WTC11 (cell line): ENCODE results near the gene SUCLG2.

ENCODE experiments used
- TF ChIP-seq, protein P1 (sequence below): sonication (generic); formaldehyde crosslinking; IDR thresholded peaks from 2 replicates; pipeline ENCODE4 v1.8.1; 2023; ENCODE audit warnings: mild to moderate bottlenecking, missing genetic modification reagents
- TF ChIP-seq, protein P2 (sequence below): fragments of 200-600 bp; IDR thresholded peaks from 2 replicates; pipeline ENCODE4 v1.8.0; 2022; ENCODE audit warnings: antibody characterized with exemption

DNA sequence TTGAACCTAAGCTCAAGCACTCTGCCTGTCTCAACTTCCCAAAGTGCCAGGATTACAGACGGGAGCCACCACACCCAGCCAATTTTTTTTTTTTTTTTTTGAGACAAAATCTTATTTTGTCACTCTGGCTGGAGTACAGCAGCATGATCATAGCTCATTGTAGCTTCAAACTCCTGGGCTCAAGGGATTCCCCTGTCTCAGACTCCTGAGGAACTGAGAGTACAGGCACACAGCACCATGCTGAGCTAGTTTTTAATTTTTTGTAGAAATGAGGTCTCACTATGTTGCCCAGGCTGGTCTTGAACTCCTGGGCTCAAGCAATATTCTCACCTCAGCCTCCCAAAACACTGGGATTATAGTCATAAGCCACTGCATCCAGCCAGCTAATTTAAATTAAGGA is 36.8 kb upstream of the SUCLG2 start:
- TF ChIP-seq, protein P1, sequence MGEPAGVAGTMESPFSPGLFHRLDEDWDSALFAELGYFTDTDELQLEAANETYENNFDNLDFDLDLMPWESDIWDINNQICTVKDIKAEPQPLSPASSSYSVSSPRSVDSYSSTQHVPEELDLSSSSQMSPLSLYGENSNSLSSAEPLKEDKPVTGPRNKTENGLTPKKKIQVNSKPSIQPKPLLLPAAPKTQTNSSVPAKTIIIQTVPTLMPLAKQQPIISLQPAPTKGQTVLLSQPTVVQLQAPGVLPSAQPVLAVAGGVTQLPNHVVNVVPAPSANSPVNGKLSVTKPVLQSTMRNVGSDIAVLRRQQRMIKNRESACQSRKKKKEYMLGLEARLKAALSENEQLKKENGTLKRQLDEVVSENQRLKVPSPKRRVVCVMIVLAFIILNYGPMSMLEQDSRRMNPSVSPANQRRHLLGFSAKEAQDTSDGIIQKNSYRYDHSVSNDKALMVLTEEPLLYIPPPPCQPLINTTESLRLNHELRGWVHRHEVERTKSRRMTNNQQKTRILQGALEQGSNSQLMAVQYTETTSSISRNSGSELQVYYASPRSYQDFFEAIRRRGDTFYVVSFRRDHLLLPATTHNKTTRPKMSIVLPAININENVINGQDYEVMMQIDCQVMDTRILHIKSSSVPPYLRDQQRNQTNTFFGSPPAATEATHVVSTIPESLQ (CRISPR knock-in tag): no peak
- TF ChIP-seq, protein P2, sequence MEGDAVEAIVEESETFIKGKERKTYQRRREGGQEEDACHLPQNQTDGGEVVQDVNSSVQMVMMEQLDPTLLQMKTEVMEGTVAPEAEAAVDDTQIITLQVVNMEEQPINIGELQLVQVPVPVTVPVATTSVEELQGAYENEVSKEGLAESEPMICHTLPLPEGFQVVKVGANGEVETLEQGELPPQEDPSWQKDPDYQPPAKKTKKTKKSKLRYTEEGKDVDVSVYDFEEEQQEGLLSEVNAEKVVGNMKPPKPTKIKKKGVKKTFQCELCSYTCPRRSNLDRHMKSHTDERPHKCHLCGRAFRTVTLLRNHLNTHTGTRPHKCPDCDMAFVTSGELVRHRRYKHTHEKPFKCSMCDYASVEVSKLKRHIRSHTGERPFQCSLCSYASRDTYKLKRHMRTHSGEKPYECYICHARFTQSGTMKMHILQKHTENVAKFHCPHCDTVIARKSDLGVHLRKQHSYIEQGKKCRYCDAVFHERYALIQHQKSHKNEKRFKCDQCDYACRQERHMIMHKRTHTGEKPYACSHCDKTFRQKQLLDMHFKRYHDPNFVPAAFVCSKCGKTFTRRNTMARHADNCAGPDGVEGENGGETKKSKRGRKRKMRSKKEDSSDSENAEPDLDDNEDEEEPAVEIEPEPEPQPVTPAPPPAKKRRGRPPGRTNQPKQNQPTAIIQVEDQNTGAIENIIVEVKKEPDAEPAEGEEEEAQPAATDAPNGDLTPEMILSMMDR: no peak
